Activated T-helper 2 cell treated with anti-CD3 and anti-CD28 coated beads, Interferon-gamma antibody, Interleukin-2, Interleukin-4, amounts not matched to agents 10 μg/mL and 5 μg/mL and 100 μg/mL, durations not matched to agents 14 hours and 24 hours and 36 hours (primary cell): ENCODE data around the gene ELN. TPM values are rescaled to one million over a fixed set of nuclear protein-coding genes. Genes with fewer than 3 reads are reported as not detected.
"Not testable (repeated sequence)": the region's sequence is repeated elsewhere in the genome, so short reads cannot be mapped to it uniquely, and the experiment has no call there.

Experiments
- DNase-seq: peaks from one replicate; pipeline ENCODE4 v3.0.0; 2021; ENCODE audit warnings: low spot score
- H3K27ac Mint-ChIP-seq: one replicate; pipeline ENCODE4 v1.8.0; 2021; ENCODE audit warnings: mixed read lengths
- H3K27me3 Mint-ChIP-seq: one replicate; pipeline ENCODE4 v1.8.0; 2021; ENCODE audit warnings: low read depth, mixed read lengths
- H3K36me3 Mint-ChIP-seq: one replicate; pipeline ENCODE4 v1.8.0; 2021; ENCODE audit warnings: low read depth, mixed read lengths
- H3K4me1 Mint-ChIP-seq: one replicate; pipeline ENCODE4 v1.8.0; 2021; ENCODE audit warnings: low read depth, mixed read lengths
- H3K4me3 Mint-ChIP-seq: one replicate; pipeline ENCODE4 v1.8.0; 2021; ENCODE audit warnings: low read depth, mild to moderate bottlenecking, moderate library complexity, mixed read lengths
- H3K9me3 Mint-ChIP-seq: one replicate; pipeline ENCODE4 v1.8.0; 2021; ENCODE audit warnings: mixed read lengths
- intact Hi-C: fragments of 100-400 bp; cut with micrococcal nuclease; formaldehyde crosslinking; loops from one replicate; pipeline ENCODE4 v1.15.1; 2023
- total RNA-seq: library from RNA; stranded (reverse); gene quantifications from 2 replicates; pipeline ENCODE4 v1.2.3, GENCODE V29; 2022

ELN gene
- total RNA-seq, result not detected in 2 replicates

DNA sequence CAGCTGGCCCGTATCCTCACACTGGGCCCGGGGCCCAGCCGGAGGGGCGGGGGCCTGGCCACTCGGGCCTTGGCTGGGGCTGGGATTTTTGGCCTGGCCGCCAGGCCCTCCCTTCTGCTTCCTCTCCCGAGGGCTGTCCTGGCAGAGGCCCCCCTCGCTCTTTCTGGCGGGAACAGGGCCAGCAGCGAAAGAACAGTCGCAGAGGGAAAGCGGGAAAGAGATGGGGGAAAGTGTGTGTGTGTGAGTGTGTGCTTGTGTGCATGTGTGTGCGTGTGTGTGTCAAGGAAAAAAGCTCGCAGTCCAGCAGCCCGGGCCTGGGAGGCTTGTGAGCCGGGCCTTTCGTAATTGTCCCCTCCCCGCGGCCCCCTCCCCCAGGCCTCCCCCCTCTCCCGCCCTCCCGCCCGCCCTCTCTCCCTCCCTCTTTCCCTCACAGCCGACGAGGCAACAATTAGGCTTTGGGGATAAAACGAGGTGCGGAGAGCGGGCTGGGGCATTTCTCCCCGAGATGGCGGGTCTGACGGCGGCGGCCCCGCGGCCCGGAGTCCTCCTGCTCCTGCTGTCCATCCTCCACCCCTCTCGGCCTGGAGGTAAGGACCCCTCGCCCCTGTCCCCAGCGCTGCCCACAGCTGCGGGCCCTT lies at the start of gene ELN:
Gene ELN (plus strand): TSS at position 491 of the 638 bp plus-strand sequence. CDS start 15 bp downstream, at position 506.
- intact Hi-C loops, result loop anchor here (10.0 kb wide), 1 partner anchor 163 kb away; the partner anchor contains the start of gene TMEM270
- no peak for DNase-seq
- Mint-ChIP-seq H3K4me1 (no peaks in the 10 kb centered on the region), H3K36me3 (no peaks in the 10 kb centered on the region), H3K9me3 (no peaks in the 10 kb centered on the region), H3K4me3 (no peak within 1 kb of the TSS), H3K27ac (no peak within 1 kb of the TSS), H3K27me3 (peaks cover 50% of the 10 kb centered on the region)

DNA sequence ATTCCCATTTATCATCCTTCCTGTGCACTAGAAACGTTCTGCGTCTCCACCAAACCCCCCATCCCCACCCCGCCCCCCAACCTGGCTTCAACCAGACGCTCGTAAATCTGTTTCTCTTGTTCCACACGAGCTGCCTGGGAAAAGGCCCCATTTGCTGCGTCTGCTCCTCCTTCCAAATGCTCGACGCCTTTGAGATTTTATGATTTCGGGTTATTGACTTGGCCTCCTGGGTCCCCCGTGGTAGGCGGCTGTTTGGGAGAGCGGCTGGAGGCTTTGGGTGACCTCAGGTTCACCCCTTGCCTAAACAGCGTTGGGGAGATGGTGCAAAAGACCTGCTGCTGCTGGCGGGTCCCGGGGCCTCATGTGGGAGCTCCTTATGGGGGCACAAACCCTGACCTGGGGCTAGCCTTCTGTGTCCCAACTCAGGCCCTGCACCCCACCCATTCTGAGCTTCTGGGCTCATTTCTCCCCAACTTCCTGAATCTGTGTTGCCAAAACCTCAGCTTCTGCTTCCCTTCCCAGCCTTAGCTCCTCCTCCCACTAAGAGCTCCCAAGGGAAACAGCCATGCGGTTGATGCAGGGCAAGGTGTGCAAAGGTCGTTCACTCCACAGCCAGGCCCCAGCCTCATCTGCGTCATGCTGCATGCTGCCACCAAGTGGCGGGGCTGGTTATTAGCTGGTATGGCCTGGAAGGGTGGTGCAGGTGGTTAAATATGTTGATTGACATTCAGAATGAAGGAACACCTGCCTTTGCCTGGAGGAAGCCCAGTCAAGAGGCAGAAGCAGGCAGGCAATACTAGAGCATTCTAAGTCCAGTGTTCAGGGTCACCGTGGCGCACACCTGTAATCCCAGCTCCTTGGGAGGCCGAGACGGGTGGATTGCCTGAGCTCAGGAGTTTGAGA lies 49.1 kb upstream of the ELN start:
- Mint-ChIP-seq H3K9me3 (no peaks in the 10 kb centered on the region), H3K4me1 (no peaks in the 10 kb centered on the region), H3K27me3 (no peaks in the 10 kb centered on the region), H3K4me3 (no peak overlapping the region), H3K36me3 (no peaks in the 10 kb centered on the region), H3K27ac (no peak overlapping the region)
- intact Hi-C loops, result no loop called here
- DNase-seq, result no peak

DNA sequence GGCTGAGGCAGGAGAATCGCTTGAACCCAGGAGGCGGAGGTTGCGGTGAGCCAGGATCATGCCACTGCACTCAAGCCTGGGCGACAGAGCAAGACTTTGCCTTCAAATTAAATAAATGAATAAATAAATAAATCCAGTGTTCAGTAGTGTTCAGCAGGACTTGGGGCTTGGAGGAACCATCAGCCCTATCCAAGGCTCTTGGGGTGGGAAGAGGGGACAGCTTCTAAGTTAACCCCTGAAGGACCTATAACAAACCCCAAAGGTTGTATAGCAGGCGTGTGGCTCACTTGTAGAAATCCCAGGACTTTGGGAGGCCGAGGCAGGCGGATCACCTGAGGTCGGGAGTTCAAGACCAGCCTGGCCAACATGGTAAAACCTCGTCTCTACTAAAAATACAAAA lies 48.3 kb upstream of the ELN start:
- H3K4me3 Mint-ChIP-seq, intact Hi-C loops, H3K27ac Mint-ChIP-seq, H3K27me3 Mint-ChIP-seq, H3K9me3 Mint-ChIP-seq, H3K4me1 Mint-ChIP-seq, H3K36me3 Mint-ChIP-seq, DNase-seq: not testable (repeated sequence)

DNA sequence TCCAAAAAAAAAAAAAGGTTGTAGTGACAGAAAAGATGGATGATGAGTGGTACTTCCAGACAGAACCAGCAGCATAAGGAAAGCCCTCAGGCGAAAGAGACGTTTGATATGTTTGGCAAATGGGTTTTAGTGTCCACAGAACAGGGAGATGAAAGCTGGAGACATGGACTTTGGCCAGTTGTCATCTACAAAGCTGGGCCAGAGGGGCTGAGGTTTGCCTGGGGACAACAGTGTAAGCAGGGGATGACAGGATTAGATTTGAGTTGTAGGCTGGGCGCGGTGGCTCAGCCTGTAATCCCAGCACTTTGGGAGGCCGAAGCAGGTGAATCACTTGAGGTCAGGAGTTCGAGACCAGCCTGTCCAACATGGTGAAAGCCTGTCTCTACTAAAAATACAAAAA lies 47.8 kb upstream of the ELN start:
- no peak overlapping the region for H3K4me3 Mint-ChIP-seq
- H3K36me3 Mint-ChIP-seq, result no peaks in the 10 kb centered on the region
- DNase-seq, result no peak
- H3K27me3 Mint-ChIP-seq, result no peaks in the 10 kb centered on the region
- no peaks in the 10 kb centered on the region for H3K9me3 Mint-ChIP-seq
- H3K4me1 Mint-ChIP-seq, result no peaks in the 10 kb centered on the region
- intact Hi-C loops, result no loop called here
- H3K27ac Mint-ChIP-seq, result no peak overlapping the region

DNA sequence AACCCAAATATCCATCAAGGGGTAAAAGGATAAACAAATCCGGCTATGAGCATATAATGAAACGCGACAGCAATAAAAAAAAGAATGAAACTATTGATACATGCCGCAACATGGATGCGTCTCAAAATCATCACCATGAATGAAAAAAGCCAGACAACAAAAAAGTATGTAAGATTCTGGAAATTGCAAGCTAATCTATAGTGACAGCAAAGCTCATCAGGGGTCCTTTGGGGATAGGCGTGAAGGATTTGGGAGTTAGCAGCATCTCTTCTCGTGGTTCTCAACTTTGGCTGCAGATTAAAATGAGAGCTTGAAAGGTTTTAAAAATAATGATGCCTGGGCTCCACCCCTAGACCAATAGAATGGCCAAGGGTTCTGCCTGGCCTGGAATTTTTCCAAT lies 46.0 kb upstream of the ELN start:
- Mint-ChIP-seq H3K36me3 (no peaks in the 10 kb centered on the region), H3K4me1 (no peaks in the 10 kb centered on the region), H3K9me3 (no peaks in the 10 kb centered on the region), H3K27me3 (no peaks in the 10 kb centered on the region), H3K27ac (no peak overlapping the region), H3K4me3 (no peak overlapping the region)
- intact Hi-C loops, result no loop called here
- no peak for DNase-seq

DNA sequence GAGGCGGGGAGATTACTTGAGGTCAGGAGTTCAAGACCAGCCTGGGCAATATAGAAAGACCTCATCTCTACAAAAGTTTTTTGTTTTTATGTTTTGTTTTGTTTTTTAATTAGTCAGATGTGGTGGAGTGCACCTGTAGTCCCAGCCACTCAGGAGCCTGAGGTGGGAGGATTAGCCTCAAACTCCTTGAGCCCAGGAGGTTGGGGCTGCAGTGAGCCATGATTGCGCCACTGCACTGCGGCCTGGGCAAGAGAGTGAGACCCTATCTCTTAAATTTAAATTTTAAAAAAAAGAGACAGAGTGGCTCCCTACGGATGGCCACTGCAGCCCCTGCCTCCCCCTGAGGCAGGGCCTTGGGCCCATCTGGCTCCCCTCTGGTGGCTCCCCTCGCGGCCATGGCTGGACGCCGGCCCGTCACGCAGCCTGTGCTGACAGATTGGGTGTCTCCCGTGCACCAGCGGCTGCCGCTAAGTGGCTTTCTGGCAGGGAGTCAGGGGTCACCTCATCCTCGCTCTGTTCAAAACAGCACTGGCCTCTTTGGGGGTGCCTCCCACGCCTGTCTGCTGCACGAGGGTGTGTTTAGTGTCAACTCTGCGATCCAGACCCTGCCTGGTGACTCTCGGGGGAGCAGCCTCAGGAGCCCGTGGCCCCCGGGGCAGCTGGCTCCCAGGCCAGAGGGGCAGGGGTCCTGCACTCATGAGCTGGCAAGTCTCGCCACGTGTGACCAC lies 44.4 kb upstream of the ELN start:
- intact Hi-C loops, result no loop called here
- no peaks in the 10 kb centered on the region for H3K4me1 Mint-ChIP-seq
- H3K4me3 Mint-ChIP-seq, result no peak overlapping the region
- no peak overlapping the region for H3K27ac Mint-ChIP-seq
- no peaks in the 10 kb centered on the region for H3K9me3 Mint-ChIP-seq
- no peaks in the 10 kb centered on the region for H3K27me3 Mint-ChIP-seq
- no peaks in the 10 kb centered on the region for H3K36me3 Mint-ChIP-seq
- DNase-seq, result no peak

DNA sequence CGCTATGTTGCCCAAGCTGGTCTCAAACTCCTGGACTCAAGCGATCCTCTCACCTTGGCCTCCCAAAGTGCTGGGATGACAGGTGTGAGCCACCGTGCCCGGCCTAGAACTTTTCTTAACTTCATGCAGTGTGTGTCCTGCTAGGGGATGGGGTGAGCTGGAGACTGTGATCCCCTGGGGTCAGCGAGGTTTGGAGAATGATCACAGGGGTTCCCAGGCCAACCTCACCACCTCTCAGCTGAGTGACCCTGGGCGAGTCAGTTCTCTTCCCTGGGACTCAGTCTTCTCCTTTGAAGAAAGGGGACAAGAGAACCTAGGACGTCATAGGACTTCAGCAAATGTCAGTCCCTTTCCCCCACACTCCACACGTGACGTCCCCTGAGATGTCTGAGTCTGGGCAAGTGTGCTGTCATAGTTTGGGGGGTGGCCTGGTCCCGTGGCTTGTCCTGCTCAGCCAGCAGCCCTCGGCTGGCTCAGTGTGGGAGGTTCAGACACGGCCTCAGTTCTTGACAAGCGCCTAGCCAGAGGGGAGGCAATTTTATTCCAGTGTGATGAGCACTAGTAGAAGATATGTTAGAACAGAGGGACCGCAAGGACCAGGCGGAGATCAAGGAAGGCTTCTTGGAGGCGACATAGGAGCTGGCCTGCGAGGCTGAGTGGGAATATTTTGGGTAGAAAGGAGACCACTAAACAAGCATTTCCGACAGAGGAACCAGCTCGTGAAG lies 43.3 kb upstream of the ELN start:
- Mint-ChIP-seq H3K4me3 (no peak overlapping the region), H3K27me3 (no peaks in the 10 kb centered on the region), H3K4me1 (no peaks in the 10 kb centered on the region), H3K27ac (no peak overlapping the region), H3K36me3 (no peaks in the 10 kb centered on the region), H3K9me3 (no peaks in the 10 kb centered on the region)
- intact Hi-C loops, result no loop called here
- DNase-seq, result no peak

DNA sequence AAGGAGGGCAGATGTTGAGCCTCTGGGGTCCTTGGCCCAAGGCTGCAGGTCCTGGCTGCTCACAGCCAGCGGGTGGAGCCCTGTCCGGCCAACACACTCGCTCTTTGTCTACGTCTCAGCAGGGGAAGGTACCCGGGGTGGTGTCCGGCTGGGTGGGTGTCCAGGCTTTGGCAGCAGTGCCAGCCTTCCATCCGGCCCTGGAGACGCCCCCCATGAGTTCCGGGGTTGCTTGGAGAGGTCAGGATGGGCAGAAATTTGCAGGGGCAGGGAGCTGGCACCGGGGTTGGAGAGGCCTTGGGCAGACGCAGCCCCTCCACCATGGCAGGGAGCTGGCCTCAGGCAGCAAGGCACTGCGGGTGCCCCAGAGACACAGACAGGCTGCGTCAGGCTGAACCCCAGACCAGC lies 42.2 kb upstream of the ELN start:
- Mint-ChIP-seq H3K27me3 (no peaks in the 10 kb centered on the region), H3K9me3 (no peaks in the 10 kb centered on the region), H3K27ac (no peak overlapping the region), H3K4me3 (no peak overlapping the region), H3K36me3 (no peaks in the 10 kb centered on the region), H3K4me1 (no peaks in the 10 kb centered on the region)
- intact Hi-C loops, result no loop called here
- no peak for DNase-seq

DNA sequence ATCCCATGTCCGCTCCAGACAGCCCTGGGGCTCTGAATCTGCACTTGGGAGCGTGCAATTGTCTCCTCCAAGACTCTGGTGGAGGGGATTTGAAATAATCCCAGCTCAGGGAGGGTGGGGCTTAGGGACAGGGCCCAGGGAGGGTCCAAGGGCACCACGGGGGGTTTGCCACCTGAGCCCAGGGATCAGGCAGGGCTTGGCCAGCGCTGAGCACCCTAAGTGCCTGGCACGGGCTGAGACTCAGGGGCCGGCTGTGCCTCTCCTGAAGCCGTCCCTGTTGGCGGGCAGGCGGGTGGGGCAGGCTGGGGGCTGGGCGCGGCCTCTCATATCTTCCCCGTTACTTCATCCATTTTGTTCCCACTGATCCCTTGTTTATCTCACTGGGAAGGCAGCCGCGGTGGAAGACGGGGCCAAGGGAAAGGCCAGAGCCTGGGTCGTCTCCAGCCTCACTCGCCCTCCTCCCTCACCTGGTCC lies 41.8 kb upstream of the ELN start:
- intact Hi-C loops, result no loop called here
- Mint-ChIP-seq H3K27ac (no peak overlapping the region), H3K4me3 (no peak overlapping the region), H3K4me1 (no peaks in the 10 kb centered on the region), H3K9me3 (no peaks in the 10 kb centered on the region), H3K27me3 (no peaks in the 10 kb centered on the region), H3K36me3 (no peaks in the 10 kb centered on the region)
- no peak for DNase-seq

DNA sequence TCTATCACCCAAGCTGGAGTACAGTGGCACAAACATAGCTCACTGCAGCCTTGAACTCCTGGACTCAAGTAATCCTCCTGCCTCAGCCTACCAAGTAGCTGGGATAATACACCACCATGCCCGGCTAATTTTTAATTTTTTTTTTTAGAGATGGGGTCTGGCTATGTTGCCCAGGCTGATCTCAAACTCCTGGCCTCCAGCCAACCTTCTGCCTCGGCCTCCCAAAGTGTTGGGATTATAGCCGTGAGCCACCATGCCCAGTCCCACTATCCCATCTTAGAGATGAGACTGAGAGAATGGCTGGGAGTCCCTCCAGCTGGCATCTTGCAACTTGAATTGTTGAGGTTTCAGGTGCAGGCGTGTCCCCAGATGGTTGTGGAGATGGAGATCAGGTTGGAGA lies 40.7 kb upstream of the ELN start:
- Mint-ChIP-seq H3K27me3 (no peaks in the 10 kb centered on the region), H3K36me3 (no peaks in the 10 kb centered on the region), H3K4me1 (no peaks in the 10 kb centered on the region), H3K4me3 (no peak overlapping the region), H3K9me3 (no peaks in the 10 kb centered on the region), H3K27ac (no peak overlapping the region)
- no peak for DNase-seq
- intact Hi-C loops, result no loop called here

DNA sequence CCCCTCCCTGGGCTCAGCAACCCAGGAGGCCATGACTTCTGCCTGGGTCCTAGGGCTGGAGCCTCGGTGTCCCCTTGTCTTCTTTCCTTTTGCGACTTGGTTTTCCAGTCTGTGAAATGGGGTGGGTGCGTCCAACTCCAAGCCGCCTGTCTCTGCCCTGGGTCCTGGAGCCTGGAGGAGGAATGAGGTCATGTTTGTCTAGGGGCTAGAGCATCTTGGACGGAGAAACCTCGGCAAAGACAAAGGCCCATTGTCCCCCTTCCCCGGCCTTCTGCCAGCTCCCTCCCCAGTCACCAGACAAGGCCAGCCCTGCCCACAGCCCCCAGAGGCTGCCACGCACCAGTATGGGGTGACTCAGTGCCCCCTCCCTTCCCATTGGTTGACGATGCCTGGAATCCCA lies 39.8 kb upstream of the ELN start:
- Mint-ChIP-seq H3K4me3 (no peak overlapping the region), H3K36me3 (no peaks in the 10 kb centered on the region), H3K9me3 (no peaks in the 10 kb centered on the region), H3K27ac (no peak overlapping the region), H3K27me3 (no peaks in the 10 kb centered on the region), H3K4me1 (no peaks in the 10 kb centered on the region)
- intact Hi-C loops, result no loop called here
- DNase-seq, result no peak

DNA sequence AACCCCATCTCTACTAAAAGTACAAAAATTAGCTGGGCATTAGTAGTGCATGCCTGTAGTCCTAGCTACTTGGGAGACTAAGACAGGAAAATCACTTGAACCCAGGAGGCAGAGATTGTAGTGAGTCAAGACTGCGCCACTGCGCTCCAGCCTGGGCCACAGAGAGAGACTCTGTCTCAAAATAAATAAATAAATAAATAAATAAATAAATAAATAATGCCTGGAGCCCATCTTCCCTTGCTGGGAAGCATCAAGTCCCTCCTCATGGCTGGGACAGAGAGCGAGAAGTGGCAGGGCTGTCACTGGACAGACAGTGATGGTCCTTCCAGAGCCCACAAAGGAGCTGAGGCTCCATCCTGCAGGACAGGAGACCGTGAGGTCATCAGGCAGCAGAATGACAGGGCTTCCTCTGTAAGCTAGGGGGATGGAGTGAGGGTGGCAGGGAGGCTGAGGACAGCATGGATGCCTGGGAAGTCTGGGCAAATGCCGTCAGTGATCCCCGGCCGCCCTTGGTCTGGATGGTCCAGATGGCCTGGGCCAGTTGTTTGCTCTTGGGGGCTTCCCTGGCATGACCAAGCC lies 36.4 kb upstream of the ELN start:
- Mint-ChIP-seq H3K4me3 (no peak overlapping the region), H3K36me3 (no peaks in the 10 kb centered on the region)

More for the DNA sequence above, 36.4 kb upstream of the ELN start:
- H3K4me1 Mint-ChIP-seq, result no peaks in the 10 kb centered on the region
- DNase-seq, result no peak
- peaks cover 22% of the 10 kb centered on the region for H3K9me3 Mint-ChIP-seq
- H3K27ac Mint-ChIP-seq, result no peak overlapping the region
- intact Hi-C loops, result no loop called here
- no peaks in the 10 kb centered on the region for H3K27me3 Mint-ChIP-seq
